HepG2 (cell line): Measurements from ENCODE around the gene ZC2HC1B. TPM values are rescaled to one million over a fixed set of nuclear protein-coding genes. Genes with fewer than 3 reads are reported as not detected.

Source experiments
- ATAC-seq: fragments of 200-7000 bp; cut with Tn5 transposase; 3 replicates; pipeline ENCODE4 v1.9.1; 2020; ENCODE audit warnings: mild to moderate bottlenecking, moderate library complexity
- BruUV-seq: library from RNA; stranded (reverse); fragments of 400-500 nt; replicated peaks from 2 replicates; lab custom pipeline; 2021; lab: Mats Ljungman, UMichigan
- CTCF ChIA-PET: fragments of 300-600 bp; formaldehyde crosslinking; extraction: SDS; loops from one replicate; lab custom pipeline; 2021; ENCODE audit warnings: low total read pairs, inconsistent platforms, low intra/inter-chr PET ratio; lab: Yijun Ruan, JAX
- POLR2A ChIA-PET: fragments of 350-600 bp; sonication (Branson Sonifier 250); formaldehyde crosslinking; loops from one replicate; lab custom pipeline; 2020; ENCODE audit warnings: antibody characterized with exemption, inconsistent platforms; lab: Yijun Ruan, JAX
- DNase-seq: peaks from one replicate; pipeline ENCODE4 v3.0.0-alpha.2; 2015; ENCODE audit warnings: low spot score
- FAIRE-seq: peaks from 3 replicates; lab custom pipeline; 2011; peaks lifted over from hg19 to GRCh38; lab: Jason Lieb, UNC
- H2AFZ ChIP-seq: one replicate; pipeline ENCODE4 v1.6.1; 2011; ENCODE audit warnings: low read length, inconsistent platforms
- H3K27ac ChIP-seq: fragments of 300-600 bp; 3 replicates; pipeline ENCODE4 v1.8.0; 2011; ENCODE audit warnings: mixed run types, mild to moderate bottlenecking, mixed read lengths, low read length, inconsistent platforms; ENCODE audit not compliant: insufficient read depth; ENCODE audit errors: extremely low read length
- H3K27me3 ChIP-seq, 2 experiments: fragments of 200-600 bp in 1 of 2; 2 replicates in 1 of 2; 3 replicates in 1 of 2; pipeline versions ENCODE4 v1.6.0 to v1.8.0; 2011; ENCODE audit warnings: low read length in 2 of 2, mild to moderate bottlenecking in 2 of 2, moderate library complexity in 2 of 2, inconsistent platforms in 1 of 2; ENCODE audit not compliant: insufficient read depth in 2 of 2, control insufficient read depth in 1 of 2
- H3K36me3 ChIP-seq, 2 experiments: fragments of 200-600 bp in 1 of 2; replicated peaks in 1 of 2; 2 replicates in 1 of 2; 3 replicates in 1 of 2; pipeline versions ENCODE4 v1.5.1 to v1.8.0; 2011; ENCODE audit warnings: low read length in 2 of 2, inconsistent platforms in 1 of 2; ENCODE audit not compliant: insufficient read depth in 2 of 2, control insufficient read depth in 1 of 2
- H3K4me1 ChIP-seq: 2 replicates; pipeline ENCODE4 v1.5.1; 2012; ENCODE audit warnings: low read length, inconsistent platforms; ENCODE audit not compliant: insufficient read depth
- H3K4me2 ChIP-seq: 2 replicates; pipeline ENCODE4 v1.6.0; 2011; ENCODE audit warnings: low read depth, low read length, inconsistent platforms
- H3K4me3 ChIP-seq, 3 experiments: fragments of 200-600 bp in 1 of 3; sonication (generic), shearing (Covaris generic) in 1 of 3; replicated peaks in 1 of 3; 2 replicates each; pipeline ENCODE4 v1.5.1; 2011 to 2016; ENCODE audit warnings: low read length in 3 of 3, inconsistent platforms in 2 of 3, low read depth in 2 of 3, mild to moderate bottlenecking in 2 of 3, control low read depth in 1 of 3, mixed read lengths in 1 of 3; ENCODE audit not compliant: insufficient read depth in 1 of 3
- H3K79me2 ChIP-seq: one replicate; pipeline ENCODE4 v1.6.1; 2011; ENCODE audit warnings: low read length, inconsistent platforms; ENCODE audit not compliant: insufficient read depth
- H3K9ac ChIP-seq: 2 replicates; pipeline ENCODE4 v1.6.0; 2011; ENCODE audit warnings: mild to moderate bottlenecking, low read depth, low read length, inconsistent platforms; ENCODE audit not compliant: insufficient read depth
- H3K9me3 ChIP-seq: 2 replicates; pipeline ENCODE4 v1.5.1; 2012; ENCODE audit warnings: mild to moderate bottlenecking, low read length
- H4K20me1 ChIP-seq: 2 replicates; pipeline ENCODE4 v1.6.0; 2011; ENCODE audit warnings: inconsistent platforms, mild to moderate bottlenecking, low read length, moderate library complexity; ENCODE audit not compliant: insufficient read depth
- ADNP ChIP-seq: sonication (generic); formaldehyde crosslinking; IDR thresholded peaks from 2 replicates; pipeline ENCODE4 v1.4.0; 2020; ENCODE audit warnings: missing genetic modification reagents
- AKNA ChIP-seq: sonication (generic); formaldehyde crosslinking; IDR thresholded peaks from 2 replicates; pipeline ENCODE4 v1.4.0; 2020; ENCODE audit warnings: missing genetic modification reagents, borderline replicate concordance
- BRF2 ChIP-seq: sonication (generic); formaldehyde crosslinking; IDR thresholded peaks from 2 replicates; pipeline ENCODE4 v1.8.1; 2022; ENCODE audit warnings: mild to moderate bottlenecking, missing genetic modification reagents
- CBFB ChIP-seq: sonication (generic); formaldehyde crosslinking; IDR thresholded peaks from 2 replicates; pipeline ENCODE4 v1.4.0; 2020; ENCODE audit warnings: missing genetic modification reagents
- CENPBD1 ChIP-seq: sonication (generic); formaldehyde crosslinking; IDR thresholded peaks from 2 replicates; pipeline ENCODE4 v1.8.0; 2022; ENCODE audit warnings: missing genetic modification reagents, low read depth, mild to moderate bottlenecking, borderline replicate concordance
- CREBL2 ChIP-seq: sonication (generic); formaldehyde crosslinking; IDR thresholded peaks from 2 replicates; pipeline ENCODE4 v1.8.1; 2023; ENCODE audit warnings: missing genetic modification reagents, mild to moderate bottlenecking, borderline replicate concordance
- DNMT3B ChIP-seq: conservative IDR thresholded peaks from 2 replicates; pipeline ENCODE4 v1.6.1; 2016; ENCODE audit warnings: missing biosample characterization, control low read depth
- MED1 ChIP-seq: sonication (generic); formaldehyde crosslinking; IDR thresholded peaks from 2 replicates; pipeline ENCODE4 v1.4.0; 2020; ENCODE audit warnings: missing genetic modification reagents
- MLXIP ChIP-seq: sonication (generic); formaldehyde crosslinking; IDR thresholded peaks from 2 replicates; pipeline ENCODE4 v1.9.0; 2021; ENCODE audit warnings: missing genetic modification reagents, borderline replicate concordance
- PBX2 ChIP-seq: IDR thresholded peaks from 2 replicates; pipeline ENCODE4 v1.6.1; 2016; ENCODE audit warnings: control low read depth
- XRCC5 ChIP-seq: fragments of 200-400 bp; formaldehyde crosslinking; optimal IDR thresholded peaks from 2 replicates; pipeline ENCODE3; 2017; ENCODE audit warnings: mild to moderate bottlenecking, low read length
- ZC3H13 ChIP-seq: sonication (generic); formaldehyde crosslinking; IDR thresholded peaks from 2 replicates; pipeline ENCODE4 v1.8.1; 2023; ENCODE audit warnings: mild to moderate bottlenecking, missing genetic modification reagents, moderate library complexity
- ZNF547 ChIP-seq: sonication (generic); formaldehyde crosslinking; IDR thresholded peaks from 2 replicates; pipeline ENCODE4 v1.5.1; 2020; ENCODE audit warnings: mild to moderate bottlenecking, missing genetic modification reagents
- WGBS: methylation state at CpG from one replicate; pipeline ENCODE4 v1.1.6; 2017; ENCODE audit warnings: low lambda C conversion rate; 5-methylcytosine and 5-hydroxymethylcytosine counted together
- in situ Hi-C: cut with HindIII; loops from 2 replicates; pipeline ENCODE4 v1.10.0; 2017; ENCODE audit warnings: low pct_unique_long_range_greater_than_20kb; ENCODE audit not compliant: extremely low pct_ligation_motif_present
- intact Hi-C: fragments of 100-400 bp; cut with micrococcal nuclease; formaldehyde crosslinking; loops from one replicate; pipeline ENCODE4 v1.10.0; 2022; ENCODE audit not compliant: unreplicated experiment
- polyA plus RNA-seq, 8 experiments: library from polyadenylated mRNA; depleted of rRNA in 3 of 8; stranded (reverse) in 7 of 8; unstranded in 1 of 8; fragments of >200 nt; fragmentation: Illumina TruSeq in 4 of 8; extraction: Trizol in 4 of 8; gene quantifications; 2 replicates each; pipeline versions ENCODE4 v1.2.1 to v1.2.3, GENCODE V29; 2011 to 2016; ENCODE audit warnings: low read depth in 4 of 8, missing spikeins in 1 of 8, mixed read lengths in 1 of 8; ENCODE audit not compliant: insufficient read depth in 1 of 8
- total RNA-seq, 5 experiments: library from RNA; depleted of rRNA; stranded (reverse); fragments of >200 nt; fragmentation: Illumina TruSeq; extraction: Trizol; gene quantifications; 2 replicates each; pipeline ENCODE4 v1.2.3, GENCODE V29; 2016; ENCODE audit warnings: low read depth in 1 of 5

The ZC2HC1B gene
- total and polyA plus RNA-seq, 2 of the 13 experiments (the other 11 are each of a cell fraction or from before 2014, with no cell fraction given), result not detected

- Histone ChIP-seq H3K4me1 (no peaks in the 10 kb centered on the region), H4K20me1 (no peaks in the 10 kb centered on the region), H3K36me3 (no peaks in the 10 kb centered on the region), H3K4me2 (no peak overlapping the region), H3K9ac (no peak overlapping the region), H3K27ac (no peak overlapping the region), H2AFZ (no peak overlapping the region), H3K79me2 (no peaks in the 10 kb centered on the region), H3K27me3 (no peaks in the 10 kb centered on the region), H3K4me3 (no peak overlapping the region), H3K9me3 (no peaks in the 10 kb centered on the region; the same call in 1 of the 2 replicates)
- intact Hi-C loops (no loop called here), in situ Hi-C loops (no loop called here)
- no peak for FAIRE-seq
- no peak for DNase-seq
- BruUV-seq, result no TSS peak
- WGBS, result 33% methylated on average over 1 of the region's 1 CpG
- ATAC-seq, result no peak
- POLR2A ChIA-PET, result no interaction called here
- CTCF ChIA-PET, result no interaction called here
- TF ChIP-seq ADNP (no peak), MED1 (CRISPR knock-in tag) (no peak), BRF2 (no peak), PBX2 (no peak), AKNA (CRISPR knock-in tag) (no peak), CBFB (CRISPR knock-in tag) (no peak), XRCC5 (no peak), CREBL2 (CRISPR knock-in tag) (no peak), CENPBD1 (CRISPR knock-in tag) (no peak), ZC3H13 (no peak), MLXIP (no peak), ZNF547 (CRISPR knock-in tag) (no peak), DNMT3B (CRISPR knock-in tag) (no peak)
These were observed 46.8 kb downstream of the ZC2HC1B start for GRCh38 chr6:143911028-143911427.
